Activated CD8-positive, alpha-beta T cell treated with anti-CD3 and anti-CD28 coated beads, Interleukin-2, amount 10 ng/mL, durations not matched to agents 7 days and 5 days (primary cell): ENCODE data around the gene FBLN5. TPM values are rescaled to one million over a fixed set of nuclear protein-coding genes. Genes with fewer than 3 reads are reported as not detected.
"Not testable (repeated sequence)": the region's sequence is repeated elsewhere in the genome, so short reads cannot be mapped to it uniquely, and the experiment has no call there.

ENCODE experiments used
- ATAC-seq: fragments of 150-1000 bp; cut with Tn5 transposase; one replicate; pipeline ENCODE4 v1.10.0; 2021; ENCODE audit warnings: moderate library complexity
- CTCF ChIA-PET: fragments of 350-600 bp; sonication (Branson Sonifier 250); formaldehyde crosslinking; loops from one replicate; lab custom pipeline; 2021; ENCODE audit warnings: antibody characterized with exemption; lab: Charles Lee
- POLR2A ChIA-PET: fragments of 350-600 bp; sonication (Branson Sonifier 250); formaldehyde crosslinking; loops from one replicate; lab custom pipeline; 2021; ENCODE audit warnings: antibody characterized with exemption; lab: Charles Lee
- DNase-seq: peaks from one replicate; pipeline ENCODE4 v3.0.0-alpha.2; 2020
- H3K27ac Mint-ChIP-seq: one replicate; pipeline ENCODE4 v1.8.0; 2021; ENCODE audit warnings: mild to moderate bottlenecking, mixed read lengths
- H3K27me3 Mint-ChIP-seq: one replicate; pipeline ENCODE4 v1.8.0; 2021; ENCODE audit warnings: low read depth, mixed read lengths
- H3K36me3 Mint-ChIP-seq: one replicate; pipeline ENCODE4 v1.8.0; 2021; ENCODE audit warnings: low read depth, mixed read lengths
- H3K4me1 Mint-ChIP-seq: one replicate; pipeline ENCODE4 v1.8.0; 2021; ENCODE audit warnings: low read depth, mixed read lengths
- H3K4me3 Mint-ChIP-seq: one replicate; pipeline ENCODE4 v1.8.0; 2021; ENCODE audit warnings: mild to moderate bottlenecking, mixed read lengths
- H3K9me3 Mint-ChIP-seq: one replicate; pipeline ENCODE4 v1.8.0; 2022; ENCODE audit warnings: mixed read lengths; ENCODE audit not compliant: insufficient read depth
- total RNA-seq, 2 experiments: library from RNA; stranded (reverse); gene quantifications; one replicate each; pipeline ENCODE4 v1.2.3, GENCODE V29; 2021

Gene FBLN5
- total RNA-seq, 2 experiments from 2014 or later: 1.6 to 2.6 TPM

- Mint-ChIP-seq H3K4me3 (peak overlapping the region; percentile 69), H3K27ac (peak overlapping the region; percentile 95)
- not testable (repeated sequence) for H3K27me3 Mint-ChIP-seq
Measured at GRCh38 chr14:91871401-91871800, 76.1 kb downstream of the FBLN5 start.

GRCh38 chr14:91870890-91871289 is 76.6 kb downstream of the FBLN5 start:
- ChIA-PET CTCF (interaction anchor here (2.3 kb wide), 1 partner anchor 7 kb away, joined by 6 read pairs; no protein-coding TSS in a partner anchor), POLR2A (interaction anchor here (1.7 kb wide), 1 partner anchor 12 kb away, joined by 6 read pairs; no protein-coding TSS in a partner anchor)
- no peak for DNase-seq
- Mint-ChIP-seq H3K27ac (peak overlapping the region; percentile 95), H3K27me3 (no peaks in the 10 kb centered on the region), H3K36me3 (peaks cover 19% of the 10 kb centered on the region), H3K9me3 (no peaks in the 10 kb centered on the region), H3K4me1 (peaks cover 98% of the 10 kb centered on the region), H3K4me3 (peak overlapping the region; percentile 57)
- no peak for ATAC-seq

More at GRCh38 chr14:91871401-91871800, 76.1 kb downstream of the FBLN5 start:
- not testable (repeated sequence) for ATAC-seq, DNase-seq, H3K9me3 Mint-ChIP-seq
- ChIA-PET POLR2A (interaction anchor here (0.7 to 2.2 kb wide), 3 partner anchors 10 to 457 kb away, joined by 3 to 8 read pairs (median 6); no protein-coding TSS in a partner anchor), CTCF (interaction anchor here (1.4 to 2.3 kb wide), 3 partner anchors 8 to 40 kb away, joined by 4 to 8 read pairs (median 6); no protein-coding TSS in a partner anchor)
- Mint-ChIP-seq H3K36me3 (peaks cover 17% of the 10 kb centered on the region), H3K4me1 (peaks cover 99% of the 10 kb centered on the region)

GRCh38 chr14:91870001-91870400 is 77.5 kb downstream of the FBLN5 start:
- peak overlapping the region; percentile 95 for H3K27ac Mint-ChIP-seq
- ATAC-seq (peak; percentile 32), DNase-seq (peak; percentile 77)
- CTCF ChIA-PET: interaction anchor here (1.1 to 1.7 kb wide), 2 partner anchors 11 to 41 kb away, joined by 4 to 5 read pairs; no protein-coding TSS in a partner anchor
- H3K27me3 Mint-ChIP-seq: no peaks in the 10 kb centered on the region
- H3K4me1 Mint-ChIP-seq: peaks cover 93% of the 10 kb centered on the region
- H3K36me3 Mint-ChIP-seq: peaks cover 23% of the 10 kb centered on the region
- POLR2A ChIA-PET: interaction anchor here (0.6 kb wide), 2 partner anchors 29 to 360 kb away, joined by 3 to 6 read pairs; partner anchors contain the start of gene PPP4R3A
- H3K4me3 Mint-ChIP-seq: peak overlapping the region; percentile 57
- H3K9me3 Mint-ChIP-seq: no peaks in the 10 kb centered on the region

- no peak for ATAC-seq
- peaks cover 26% of the 10 kb centered on the region for H3K36me3 Mint-ChIP-seq
- H3K9me3 Mint-ChIP-seq: no peaks in the 10 kb centered on the region
- ChIA-PET POLR2A (interaction anchor here (0.6 kb wide), 2 partner anchors 360 to 361 kb away, joined by 3 to 4 read pairs; partner anchors contain the start of gene PPP4R3A), CTCF (interaction anchor here (1.0 to 1.7 kb wide), 3 partner anchors 11 to 154 kb away, joined by 3 to 5 read pairs (median 4); no protein-coding TSS in a partner anchor)
- H3K27ac Mint-ChIP-seq: peak overlapping the region; percentile 95
- H3K27me3 Mint-ChIP-seq: no peaks in the 10 kb centered on the region
- no peak for DNase-seq
- peaks cover 93% of the 10 kb centered on the region for H3K4me1 Mint-ChIP-seq
- peak overlapping the region; percentile 57 for H3K4me3 Mint-ChIP-seq
Measured at GRCh38 chr14:91869556-91869955, 77.9 kb downstream of the FBLN5 start.

GRCh38 chr14:91867316-91867988 is 80.0 kb downstream of the FBLN5 start, which contains the start of gene TC2N:
Gene TC2N (minus strand): TSS chr14:91867536. CDS start chr14:91813769, 53,767 bp downstream.
- POLR2A ChIA-PET: interaction anchor here (0.7 to 2.1 kb wide), 11 partner anchors 8 to 625 kb away, joined by 3 to 11 read pairs (median 4); partner anchors contain the start of gene PPP4R3A
- H3K36me3 Mint-ChIP-seq: peaks cover 44% of the 10 kb centered on the region
- CTCF ChIA-PET: interaction anchor here (1.0 to 3.0 kb wide), 7 partner anchors 9 to 218 kb away, joined by 3 to 24 read pairs (median 6); no protein-coding TSS in a partner anchor
- ATAC-seq: peak; percentile 69
- peaks cover 93% of the 10 kb centered on the region for H3K4me1 Mint-ChIP-seq
- peak; percentile 87 for DNase-seq
- no peaks in the 10 kb centered on the region for H3K27me3 Mint-ChIP-seq
- peak within 1 kb of the TSS; percentile 94 for H3K4me3 Mint-ChIP-seq
- H3K9me3 Mint-ChIP-seq: no peaks in the 10 kb centered on the region
- H3K27ac Mint-ChIP-seq: peak within 1 kb of the TSS; percentile 96

GRCh38 chr14:91866511-91867295 is 80.8 kb downstream of the FBLN5 start:
- Mint-ChIP-seq H3K27me3 (no peaks in the 10 kb centered on the region), H3K9me3 (no peaks in the 10 kb centered on the region), H3K4me3 (peak overlapping the region; percentile 94), H3K27ac (peak overlapping the region; percentile 96), H3K4me1 (peaks cover 92% of the 10 kb centered on the region), H3K36me3 (peaks cover 48% of the 10 kb centered on the region)
- POLR2A ChIA-PET: interaction anchor here (0.7 to 2.1 kb wide), 12 partner anchors 8 to 624 kb away, joined by 3 to 11 read pairs (median 4); partner anchors contain the start of gene PPP4R3A
- CTCF ChIA-PET: interaction anchor here (1.0 to 3.0 kb wide), 7 partner anchors 8 to 217 kb away, joined by 3 to 24 read pairs (median 6); no protein-coding TSS in a partner anchor
- DNase-seq (peak; percentile 54), ATAC-seq (peak; percentile 27)

- peaks cover 52% of the 10 kb centered on the region for H3K36me3 Mint-ChIP-seq
- peaks cover 91% of the 10 kb centered on the region for H3K4me1 Mint-ChIP-seq
- CTCF ChIA-PET: interaction anchor here (1.0 to 3.0 kb wide), 6 partner anchors 21 to 216 kb away, joined by 3 to 24 read pairs (median 5); no protein-coding TSS in a partner anchor
Measured at GRCh38 chr14:91866061-91866460, 81.4 kb downstream of the FBLN5 start.

GRCh38 chr14:91862417-91862816 is 85.1 kb downstream of the FBLN5 start:
- ATAC-seq (no peak), DNase-seq (no peak)
- no peaks in the 10 kb centered on the region for H3K9me3 Mint-ChIP-seq
- H3K4me3 Mint-ChIP-seq: peak overlapping the region; percentile 77
- POLR2A ChIA-PET: interaction anchor here (0.8 kb wide), 1 partner anchor 12 kb away, joined by 3 read pairs; no protein-coding TSS in a partner anchor
- H3K27me3 Mint-ChIP-seq: no peaks in the 10 kb centered on the region
- H3K36me3 Mint-ChIP-seq: peaks cover 74% of the 10 kb centered on the region
- CTCF ChIA-PET: interaction anchor here (0.8 to 4.6 kb wide), 7 partner anchors 8 to 213 kb away, joined by 3 to 18 read pairs (median 5); no protein-coding TSS in a partner anchor
- peaks cover 85% of the 10 kb centered on the region for H3K4me1 Mint-ChIP-seq
- peak overlapping the region; percentile 71 for H3K27ac Mint-ChIP-seq

More at GRCh38 chr14:91866061-91866460, 81.4 kb downstream of the FBLN5 start:
- DNase-seq: peak; percentile 67
- Mint-ChIP-seq H3K27me3 (no peaks in the 10 kb centered on the region), H3K27ac (peak overlapping the region; percentile 96), H3K9me3 (no peaks in the 10 kb centered on the region), H3K4me3 (peak overlapping the region; percentile 94)
- POLR2A ChIA-PET: interaction anchor here (1.1 to 2.1 kb wide), 8 partner anchors 8 to 624 kb away, joined by 3 to 11 read pairs (median 4); no protein-coding TSS in a partner anchor
- peak; percentile 6 for ATAC-seq

GRCh38 chr14:91861091-91861490 is 86.4 kb downstream of the FBLN5 start:
- H3K9me3 Mint-ChIP-seq: no peaks in the 10 kb centered on the region
- POLR2A ChIA-PET: interaction anchor here (1.7 kb wide), 1 partner anchor 11 kb away, joined by 8 read pairs; no protein-coding TSS in a partner anchor
- H3K36me3 Mint-ChIP-seq: peaks cover 75% of the 10 kb centered on the region
- CTCF ChIA-PET: interaction anchor here (0.9 to 4.6 kb wide), 3 partner anchors 16 to 50 kb away, joined by 3 to 18 read pairs (median 4); no protein-coding TSS in a partner anchor
- peaks cover 83% of the 10 kb centered on the region for H3K4me1 Mint-ChIP-seq
- DNase-seq (no peak), ATAC-seq (no peak)
- peak overlapping the region; percentile 80 for H3K27ac Mint-ChIP-seq
- no peaks in the 10 kb centered on the region for H3K27me3 Mint-ChIP-seq
- H3K4me3 Mint-ChIP-seq: peak overlapping the region; percentile 57

- POLR2A ChIA-PET: interaction anchor here (1.3 to 2.1 kb wide), 3 partner anchors 12 to 14 kb away, joined by 4 to 8 read pairs (median 6); no protein-coding TSS in a partner anchor
- peaks cover 88% of the 10 kb centered on the region for H3K4me1 Mint-ChIP-seq
Measured at GRCh38 chr14:91860238-91860637, 87.3 kb downstream of the FBLN5 start.

More at GRCh38 chr14:91860238-91860637, 87.3 kb downstream of the FBLN5 start:
- Mint-ChIP-seq H3K27me3 (no peaks in the 10 kb centered on the region), H3K36me3 (peaks cover 79% of the 10 kb centered on the region), H3K9me3 (no peaks in the 10 kb centered on the region), H3K4me3 (no peak overlapping the region), H3K27ac (peak overlapping the region; percentile 80)
- ATAC-seq (no peak), DNase-seq (no peak)
- CTCF ChIA-PET: interaction anchor here (1.6 to 1.8 kb wide), 2 partner anchors 12 to 210 kb away, joined by 4 to 5 read pairs; no protein-coding TSS in a partner anchor
